H1 (cell line): ENCODE measurements around the gene OVCH1. TPM values are rescaled to one million over a fixed set of nuclear protein-coding genes. Genes with fewer than 3 reads are reported as not detected.
A peak's percentile ranks its signal among the peaks of the same experiment; 100 is the strongest.

ENCODE experiments used
- CTCF ChIA-PET: fragments of 300-600 bp; sonication (Branson Sonifier 250); formaldehyde crosslinking; loops from one replicate; lab custom pipeline; 2021; ENCODE audit not compliant: partially characterized antibody; lab: Charles Lee
- POLR2A ChIA-PET: fragments of 300-600 bp; sonication (Branson Sonifier 250); formaldehyde crosslinking; loops from one replicate; lab custom pipeline; 2021; ENCODE audit warnings: inconsistent platforms; ENCODE audit not compliant: partially characterized antibody; lab: Charles Lee
- DNase-seq, 2 experiments: peaks; one replicate each; pipeline versions ENCODE4 v3.0.0 to v3.0.0-alpha.2; 2010 to 2022; ENCODE audit warnings: low spot score in 2 of 2, low read depth in 1 of 2, mixed read lengths in 1 of 2
- FAIRE-seq: peaks from 2 replicates; lab custom pipeline; 2011; peaks lifted over from hg19 to GRCh38; lab: Jason Lieb, UNC
- H2AFZ ChIP-seq: 2 replicates; pipeline ENCODE4 v1.8.1; 2012; ENCODE audit warnings: low read length, inconsistent platforms
- H2AK5ac ChIP-seq: 2 replicates; pipeline ENCODE4 v1.6.1; 2013; ENCODE audit warnings: low read depth, low read length
- H2BK120ac ChIP-seq: replicated peaks from 2 replicates; pipeline ENCODE3; 2013; ENCODE audit warnings: low read depth, low read length, inconsistent platforms
- H2BK12ac ChIP-seq: 2 replicates; pipeline ENCODE4 v1.6.1; 2013; ENCODE audit warnings: low read depth, low read length
- H2BK15ac ChIP-seq: 2 replicates; pipeline ENCODE4 v1.6.1; 2013; ENCODE audit warnings: low read length
- H2BK20ac ChIP-seq: 2 replicates; pipeline ENCODE4 v1.6.1; 2013; ENCODE audit warnings: low read length
- H2BK5ac ChIP-seq: 2 replicates; pipeline ENCODE4 v1.6.1; 2013; ENCODE audit warnings: low read depth, low read length
- H3K14ac ChIP-seq: 2 replicates; pipeline ENCODE4 v1.6.1; 2013; ENCODE audit warnings: inconsistent platforms; ENCODE audit not compliant: insufficient read length
- H3K18ac ChIP-seq: 2 replicates; pipeline ENCODE4 v1.6.1; 2013; ENCODE audit warnings: low read length; ENCODE audit errors: extremely low read depth
- H3K23ac ChIP-seq: 2 replicates; pipeline ENCODE4 v1.6.1; 2013; ENCODE audit warnings: inconsistent platforms; ENCODE audit not compliant: insufficient read length
- H3K23me2 ChIP-seq: 2 replicates; pipeline ENCODE4 v1.6.1; 2013; ENCODE audit warnings: low read depth, low read length
- H3K27ac ChIP-seq: 2 replicates; pipeline ENCODE4 v1.6.1; 2011; ENCODE audit warnings: low read depth, low read length, inconsistent platforms
- H3K27me3 ChIP-seq, 4 experiments: replicated peaks in 1 of 4; 1 replicate in 1 of 4; 2 replicates in 3 of 4; pipeline versions ENCODE4 v1.6.1 to v1.8.1; 2011 to 2013; ENCODE audit warnings: low read length in 3 of 4, mild to moderate bottlenecking in 3 of 4, inconsistent platforms in 2 of 4, mixed read lengths in 2 of 4, moderate library complexity in 1 of 4; ENCODE audit not compliant: control insufficient read depth in 3 of 4, insufficient read depth in 3 of 4; ENCODE audit errors: extremely low read depth in 1 of 4
- H3K36me3 ChIP-seq, 4 experiments: 2 replicates each; pipeline versions ENCODE4 v1.6.1 to v1.8.1; 2011 to 2013; ENCODE audit warnings: mild to moderate bottlenecking in 4 of 4, low read length in 3 of 4, moderate library complexity in 2 of 4, control low read depth in 1 of 4, inconsistent platforms in 1 of 4; ENCODE audit not compliant: insufficient read depth in 4 of 4, control insufficient read depth in 2 of 4
- H3K4ac ChIP-seq: replicated peaks from 2 replicates; pipeline ENCODE3; 2013; ENCODE audit warnings: low read length, low read depth, mixed read lengths, inconsistent platforms; ENCODE audit not compliant: insufficient read length
- H3K4me1 ChIP-seq, 4 experiments: replicated peaks in 1 of 4; 1 replicate in 1 of 4; 2 replicates in 3 of 4; pipeline versions ENCODE4 v1.6.1 to v1.8.1; 2011 to 2013; ENCODE audit warnings: low read length in 3 of 4, inconsistent platforms in 2 of 4, mixed read lengths in 1 of 4; ENCODE audit not compliant: insufficient read depth in 4 of 4, control insufficient read depth in 3 of 4
- H3K4me2 ChIP-seq, 2 experiments: 2 replicates each; pipeline versions ENCODE4 v1.6.1 to v1.8.1; 2011 to 2013; ENCODE audit warnings: low read depth in 2 of 2, low read length in 2 of 2, control low read depth in 1 of 2, inconsistent platforms in 1 of 2, mild to moderate bottlenecking in 1 of 2; ENCODE audit not compliant: insufficient read depth in 1 of 2
- H3K4me3 ChIP-seq, 4 experiments: fragments of 200-600, 300-600 bp in 1 of 4; sonication (generic), shearing (Covaris generic), sonication (Bioruptor Twin) in 1 of 4; 2 replicates each; pipeline versions ENCODE4 v1.5.1 to v1.8.1; 2011 to 2016; ENCODE audit warnings: low read length in 4 of 4, low read depth in 3 of 4, control low read depth in 2 of 4, inconsistent platforms in 2 of 4, mild to moderate bottlenecking in 2 of 4, mixed read lengths in 1 of 4, moderate library complexity in 1 of 4; ENCODE audit not compliant: insufficient read depth in 2 of 4; ENCODE audit errors: extremely low read depth in 1 of 4
- H3K56ac ChIP-seq: replicated peaks from 2 replicates; pipeline ENCODE3; 2013; ENCODE audit warnings: low read depth, mild to moderate bottlenecking, mixed read lengths, low read length, inconsistent platforms; ENCODE audit not compliant: insufficient read length
- H3K79me1 ChIP-seq: 2 replicates; pipeline ENCODE4 v1.6.1; 2013; ENCODE audit warnings: low read depth, low read length, control low read depth
- H3K79me2 ChIP-seq, 2 experiments: 2 replicates each; pipeline versions ENCODE4 v1.6.1 to v1.8.1; 2012 to 2013; ENCODE audit warnings: low read length in 2 of 2, mild to moderate bottlenecking in 2 of 2, inconsistent platforms in 1 of 2; ENCODE audit not compliant: insufficient read depth in 2 of 2, control insufficient read depth in 1 of 2
- H3K9ac ChIP-seq, 4 experiments: replicated peaks in 1 of 4; 1 replicate in 1 of 4; 2 replicates in 3 of 4; pipeline versions ENCODE4 v1.6.1 to v1.8.1; 2011 to 2013; ENCODE audit warnings: low read depth in 3 of 4, low read length in 3 of 4, control low read depth in 2 of 4, mild to moderate bottlenecking in 2 of 4, moderate library complexity in 2 of 4, inconsistent platforms in 1 of 4; ENCODE audit errors: extremely low read depth in 1 of 4
- H3K9me3 ChIP-seq, 2 experiments: 2 replicates each; pipeline versions ENCODE4 v1.6.1 to v1.8.1; 2012 to 2013; ENCODE audit warnings: mild to moderate bottlenecking in 2 of 2, moderate library complexity in 2 of 2, control low read depth in 1 of 2, inconsistent platforms in 1 of 2, low read depth in 1 of 2, low read length in 1 of 2, mixed read lengths in 1 of 2; ENCODE audit not compliant: insufficient read depth in 2 of 2
- H4K20me1 ChIP-seq, 2 experiments: replicated peaks in 1 of 2; 2 replicates each; pipeline versions ENCODE3 to v1.8.1; 2011 to 2013; ENCODE audit warnings: inconsistent platforms in 2 of 2, low read length in 2 of 2, mild to moderate bottlenecking in 1 of 2; ENCODE audit not compliant: insufficient read depth in 2 of 2, control insufficient read depth in 1 of 2
- H4K5ac ChIP-seq: 2 replicates; pipeline ENCODE4 v1.6.1; 2013; ENCODE audit warnings: low read length, low read depth, mixed read lengths, inconsistent platforms; ENCODE audit not compliant: insufficient read length
- H4K8ac ChIP-seq: 2 replicates; pipeline ENCODE4 v1.8.0; 2013; ENCODE audit warnings: mild to moderate bottlenecking, moderate library complexity, low read length, inconsistent platforms; ENCODE audit not compliant: insufficient read depth; ENCODE audit errors: extremely low read depth
- H4K91ac ChIP-seq: replicated peaks from 2 replicates; pipeline ENCODE3; 2013; ENCODE audit warnings: low read length, mixed read lengths, inconsistent platforms; ENCODE audit not compliant: insufficient read length
- BCL11A ChIP-seq, 2 experiments: IDR thresholded peaks; one replicate each; pipeline ENCODE4 v1.6.1; 2011; ENCODE audit warnings: low read depth in 2 of 2, low read length in 2 of 2, mild to moderate bottlenecking in 2 of 2
- CREB1 ChIP-seq: IDR thresholded peaks from 2 replicates; pipeline ENCODE4 v1.6.1; 2012; ENCODE audit warnings: inconsistent platforms
- FOSL1 ChIP-seq: IDR thresholded peaks from 2 replicates; pipeline ENCODE4 v1.6.1; 2011; ENCODE audit warnings: mild to moderate bottlenecking, low read depth, low read length, moderate library complexity; ENCODE audit not compliant: insufficient read depth
- HDAC2 ChIP-seq, 2 experiments: fragments of 300-600 bp in 1 of 2; sonication (generic) in 1 of 2; IDR thresholded peaks; 2 replicates each; pipeline ENCODE4 v1.6.1; 2011 to 2012; ENCODE audit warnings: low read depth in 2 of 2, low read length in 2 of 2, mild to moderate bottlenecking in 2 of 2, moderate library complexity in 2 of 2, borderline replicate concordance in 1 of 2, inconsistent platforms in 1 of 2
- NRF1 ChIP-seq: IDR thresholded peaks from 2 replicates; pipeline ENCODE4 v1.6.1; 2011; ENCODE audit warnings: mild to moderate bottlenecking, low read depth, low read length, improper control_type of control experiment
- POU5F1 ChIP-seq: IDR thresholded peaks from 2 replicates; pipeline ENCODE4 v1.6.1; 2011; ENCODE audit warnings: low read depth, mild to moderate bottlenecking, low read length, moderate library complexity
- TAF7 ChIP-seq: optimal IDR thresholded peaks from 2 replicates; pipeline ENCODE3; 2011; ENCODE audit warnings: low read depth, mild to moderate bottlenecking, inconsistent platforms, low read length, moderate library complexity, borderline replicate concordance
- TCF12 ChIP-seq: IDR thresholded peaks from 2 replicates; pipeline ENCODE4 v1.6.1; 2011; ENCODE audit warnings: low read depth, mild to moderate bottlenecking, low read length
- WGBS, 2 experiments: shearing (Covaris generic) in 1 of 2; methylation state at CpG; one replicate each; pipeline versions ENCODE4 v1.1.6 to v1.1.7; 2013 to 2015; ENCODE audit warnings: low lambda C conversion rate in 2 of 2, mixed read lengths in 2 of 2, inconsistent platforms in 1 of 2, low coverage in 1 of 2, missing lambda C conversion rate in 1 of 2; ENCODE audit not compliant: insufficient replicate concordance in 2 of 2, insufficient coverage in 1 of 2, insufficient read length in 1 of 2; ENCODE audit errors: extremely low coverage in 1 of 2, missing lambda C conversion rate in 1 of 2; 5-methylcytosine and 5-hydroxymethylcytosine counted together
- polyA plus RNA-seq, 7 experiments: library from polyadenylated mRNA; depleted of rRNA in 3 of 7; stranded (reverse) in 5 of 7; unstranded in 2 of 7; fragments of >200 nt in 5 of 7; fragments of 200-250 nt in 2 of 7; gene quantifications; 1 replicate in 5 of 7; 2 replicates in 1 of 7; 4 replicates in 1 of 7; pipeline versions ENCODE4 v1.2.1 to v1.2.3, GENCODE V29; 2011 to 2013; ENCODE audit warnings: missing spikeins in 2 of 7, mixed read lengths in 2 of 7
- total RNA-seq: library from RNA; stranded (reverse); fragmentation: NEBNext Ultra II Directional; extraction: Animal tissue kit (Norgen Biotek cat#: 25700); gene quantifications from 2 replicates; pipeline ENCODE4 v1.2.1, GENCODE V29; 2021
- TF ChIP-seq, protein P1 (sequence below): IDR thresholded peaks from 2 replicates; pipeline ENCODE4 v1.6.1; 2011; ENCODE audit warnings: low read length, improper control_type of control experiment

The OVCH1 gene
- total and polyA plus RNA-seq, 2 of the 8 experiments (the other 6 are each of a cell fraction or from before 2014, with no cell fraction given), result 0.07 TPM; not detected in 1

DNA sequence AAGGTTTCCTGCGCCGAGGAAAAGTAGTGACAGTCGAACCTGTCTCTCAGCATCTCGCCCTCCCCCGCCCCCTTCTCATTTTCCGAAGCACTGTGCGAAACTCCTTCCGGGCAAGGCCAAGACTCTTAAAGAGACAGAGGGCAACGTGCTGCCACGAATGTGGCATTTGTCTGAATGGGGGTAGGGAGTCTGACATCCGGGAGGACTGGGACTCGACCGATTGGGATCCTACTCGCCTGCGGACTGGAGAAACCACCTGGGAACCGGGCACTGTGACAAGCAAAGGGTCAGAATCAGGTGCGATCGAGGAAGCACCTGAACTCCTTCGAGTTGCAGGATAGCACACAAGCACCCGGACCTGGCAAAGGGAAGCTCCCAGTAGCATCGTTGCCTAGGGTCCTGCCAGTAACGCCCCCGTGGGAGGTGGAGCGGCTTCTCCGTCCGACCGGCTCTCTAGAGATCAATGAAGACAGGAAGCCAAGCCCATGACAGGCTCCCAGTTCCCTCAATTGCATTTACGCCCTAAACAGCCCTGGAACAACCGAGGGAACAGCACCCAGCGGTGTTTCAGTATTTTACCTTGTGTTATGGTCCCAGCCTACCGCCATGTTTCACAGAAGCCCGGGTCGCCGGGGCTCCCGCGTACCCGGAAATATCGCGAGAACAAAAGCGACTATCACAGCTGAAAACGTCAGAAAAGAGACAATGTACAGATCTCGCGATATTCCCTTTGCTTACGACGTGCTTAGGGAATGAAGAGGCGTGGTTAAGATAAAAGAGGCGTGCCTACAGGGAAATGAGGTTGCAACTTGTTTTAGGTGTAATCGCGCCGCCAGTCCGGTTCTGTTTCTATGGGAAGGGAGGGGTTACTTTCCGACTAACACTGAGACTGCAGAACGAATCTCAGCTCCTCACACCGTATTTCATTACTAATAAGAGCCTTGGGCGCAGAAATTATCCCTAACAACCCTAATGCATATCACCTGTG, 116.7 kb downstream of the OVCH1 start, which contains the start of gene ERGIC2:
Gene ERGIC2, minus strand, starts transcription at position 637 of the 988 bp plus-strand sequence. CDS start 9,539 bp downstream, outside the sequence.
- H2BK20ac ChIP-seq, result no peak within 1 kb of the TSS
- peak within 1 kb of the TSS; percentile 99 for H2AFZ ChIP-seq
- H4K20me1 ChIP-seq, result peaks cover 0 to 2% of the 10 kb centered on the region in 2 experiments
- H3K4ac ChIP-seq, result peak within 1 kb of the TSS; percentile 23
- no peaks in the 10 kb centered on the region for H3K27me3 ChIP-seq
- no peaks in the 10 kb centered on the region for H3K9me3 ChIP-seq
- H2BK15ac ChIP-seq, result no peak within 1 kb of the TSS
- peaks cover 0 to 50% of the 10 kb centered on the region in 2 experiments; a peak in 2 of 4 replicates for H3K79me2 ChIP-seq
- H3K23me2 ChIP-seq, result no peaks in the 10 kb centered on the region; the same call in 1 of the 2 replicates
- H3K18ac ChIP-seq, result peak within 1 kb of the TSS; percentile 79
- H3K4me3 ChIP-seq, result peak within 1 kb of the TSS; percentile 96 to 100 (median 98)
- H3K56ac ChIP-seq, result peak within 1 kb of the TSS; percentile 33
- H3K9ac ChIP-seq, result peak within 1 kb of the TSS; percentile 90 to 99 (median 98)
- peak within 1 kb of the TSS; percentile 88; the same call in 1 of the 2 replicates for H2BK12ac ChIP-seq
- H4K8ac ChIP-seq, result peak within 1 kb of the TSS; percentile 99; the same call in 1 of the 2 replicates
- H4K91ac ChIP-seq, result peak within 1 kb of the TSS; percentile 63
- CTCF ChIA-PET, result interaction anchor here (0.6 kb wide), 1 partner anchor 237 kb away, joined by 3 read pairs; no protein-coding TSS in a partner anchor
- 2% methylated on average over 55 of the region's 55 CpGs; no CpG with 5 or more reads in 1 of the 2 experiments for WGBS, 2 experiments
- no peaks in the 10 kb centered on the region; a peak in 1 of 8 replicates for H3K36me3 ChIP-seq
- H3K4me2 ChIP-seq, result peak within 1 kb of the TSS; percentile 81 to 82
- H3K79me1 ChIP-seq, result peaks cover 4% of the 10 kb centered on the region; the same call in 1 of the 2 replicates
- H3K4me1 ChIP-seq, result no peaks in the 10 kb centered on the region
- H2BK120ac ChIP-seq, result no peak within 1 kb of the TSS
- DNase-seq (peak; percentile 82 to 88), FAIRE-seq (peak; percentile 98)
- peak within 1 kb of the TSS; percentile 71 for H4K5ac ChIP-seq
- POLR2A ChIA-PET, result interaction anchor here (0.8 to 1.6 kb wide), 9 partner anchors 14 to 1415 kb away, joined by 3 to 6 read pairs (median 4); no protein-coding TSS in a partner anchor
- peak within 1 kb of the TSS; percentile 91 for H3K27ac ChIP-seq
- H2BK5ac ChIP-seq, result peak within 1 kb of the TSS; percentile 97
- H3K14ac ChIP-seq, result no peak within 1 kb of the TSS
- no peak within 1 kb of the TSS for H3K23ac ChIP-seq
- no peak within 1 kb of the TSS; the same call in 1 of the 2 replicates for H2AK5ac ChIP-seq
- peak; percentile 48 for TF ChIP-seq TAF7
- TF ChIP-seq POU5F1, result no peak
- TF ChIP-seq NRF1, result no peak
- TF ChIP-seq TCF12, result no peak
- peak in 1 of 2 experiments; percentile 99; a peak in 1 of 4 replicates for TF ChIP-seq HDAC2 (IDR thresholded peaks at IDR 0.05; ENCODE audit: borderline replicate concordance in 1 of 2, low read depth in 2 of 2, low read length in 2 of 2)
- peak; percentile 88 for TF ChIP-seq CREB1
- TF ChIP-seq, protein P1, sequence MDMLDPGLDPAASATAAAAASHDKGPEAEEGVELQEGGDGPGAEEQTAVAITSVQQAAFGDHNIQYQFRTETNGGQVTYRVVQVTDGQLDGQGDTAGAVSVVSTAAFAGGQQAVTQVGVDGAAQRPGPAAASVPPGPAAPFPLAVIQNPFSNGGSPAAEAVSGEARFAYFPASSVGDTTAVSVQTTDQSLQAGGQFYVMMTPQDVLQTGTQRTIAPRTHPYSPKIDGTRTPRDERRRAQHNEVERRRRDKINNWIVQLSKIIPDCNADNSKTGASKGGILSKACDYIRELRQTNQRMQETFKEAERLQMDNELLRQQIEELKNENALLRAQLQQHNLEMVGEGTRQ, result no peak
- no peak for TF ChIP-seq BCL11A (IDR thresholded peaks at IDR 0.05; ENCODE audit: low read depth in 2 of 2, low read length in 2 of 2)
- no peak for TF ChIP-seq FOSL1
